GM12878 (cell line): ENCODE data around the gene UBASH3A. TPM values are rescaled to one million over a fixed set of nuclear protein-coding genes. Genes with fewer than 3 reads are reported as not detected.

Experiments
- ATAC-seq: fragments of 200-7000 bp; cut with Tn5 transposase; 3 replicates; pipeline ENCODE4 v1.9.1; 2020; ENCODE audit warnings: mild to moderate bottlenecking, moderate library complexity
- BruUV-seq: library from RNA; stranded (reverse); fragments of 400-500 nt; replicated peaks from 2 replicates; lab custom pipeline; 2021; lab: Mats Ljungman, UMichigan
- CTCF ChIA-PET: fragments of 300-600 bp; sonication (Branson Sonifier 250); formaldehyde crosslinking; extraction: SDS; loops from one replicate; lab custom pipeline; 2021; ENCODE audit warnings: inconsistent platforms; lab: Yijun Ruan, JAX
- POLR2A ChIA-PET: fragments of 350-600 bp; formaldehyde crosslinking; extraction: SDS; loops from one replicate; lab custom pipeline; 2021; ENCODE audit warnings: inconsistent platforms; lab: Charles Lee
- RAD21 ChIA-PET: fragments of 300-600 bp; sonication (Branson Sonifier 250); formaldehyde crosslinking; loops from one replicate; lab custom pipeline; 2023; ENCODE audit warnings: antibody characterized with exemption; ENCODE audit not compliant: unreplicated experiment; lab: Charles Lee
- SMC1A ChIA-PET: fragments of 300-600 bp; sonication (Branson Sonifier 250); formaldehyde crosslinking; loops from one replicate; lab custom pipeline; 2023; ENCODE audit not compliant: unreplicated experiment, uncharacterized antibody; lab: Charles Lee
- DNase-seq: peaks from one replicate; pipeline ENCODE4 v3.0.0-alpha.2; 2011; ENCODE audit warnings: low read depth, low spot score
- FAIRE-seq: peaks from 3 replicates; lab custom pipeline; 2011; peaks lifted over from hg19 to GRCh38; lab: Jason Lieb, UNC
- H2AFZ ChIP-seq: 2 replicates; pipeline ENCODE4 v1.6.0; 2011; ENCODE audit warnings: low read depth, low read length, control low read depth; ENCODE audit not compliant: control insufficient read depth
- H3K27ac ChIP-seq: 2 replicates; pipeline ENCODE4 v1.5.1; 2011; ENCODE audit warnings: control low read depth; ENCODE audit not compliant: control insufficient read depth, insufficient read depth
- H3K27me3 ChIP-seq, 2 experiments: replicated peaks in 1 of 2; 2 replicates each; pipeline versions ENCODE4 v1.6.0 to v1.6.1; 2011; ENCODE audit warnings: low read length in 1 of 2; ENCODE audit not compliant: control insufficient read depth in 2 of 2, insufficient read depth in 2 of 2
- H3K36me3 ChIP-seq, 2 experiments: 2 replicates each; pipeline ENCODE4 v1.5.1; 2011; ENCODE audit warnings: low read length in 1 of 2; ENCODE audit not compliant: control insufficient read depth in 2 of 2, insufficient read depth in 2 of 2
- H3K4me1 ChIP-seq: 2 replicates; pipeline ENCODE4 v1.6.1; 2011; ENCODE audit warnings: mild to moderate bottlenecking, low read length, moderate library complexity, mixed read lengths; ENCODE audit not compliant: control insufficient read depth, insufficient read depth
- H3K4me2 ChIP-seq: 2 replicates; pipeline ENCODE4 v1.6.0; 2011; ENCODE audit warnings: control low read depth; ENCODE audit not compliant: control insufficient read depth, insufficient read depth
- H3K4me3 ChIP-seq: fragments of 200-600 bp; sonication (generic); 2 replicates; pipeline ENCODE4 v1.5.1; 2016
- H3K79me2 ChIP-seq: 2 replicates; pipeline ENCODE4 v1.6.0; 2011; ENCODE audit warnings: low read length; ENCODE audit not compliant: control insufficient read depth, insufficient read depth
- H3K9ac ChIP-seq: 2 replicates; pipeline ENCODE4 v1.8.0; 2011; ENCODE audit warnings: low read length, control low read depth, mixed read lengths; ENCODE audit not compliant: control insufficient read depth, insufficient read depth
- H3K9me3 ChIP-seq: replicated peaks from 3 replicates; pipeline ENCODE4 v1.5.1; 2011; ENCODE audit warnings: mild to moderate bottlenecking, low read length; ENCODE audit not compliant: control insufficient read depth, insufficient read depth
- H4K20me1 ChIP-seq: 2 replicates; pipeline ENCODE4 v1.6.0; 2011; ENCODE audit not compliant: control insufficient read depth, insufficient read depth
- BCLAF1 ChIP-seq: fragments of 450-650 bp; IDR thresholded peaks from 2 replicates; pipeline ENCODE4 v1.6.1; 2017; ENCODE audit warnings: antibody characterized with exemption, mild to moderate bottlenecking, moderate library complexity
- CHD2 ChIP-seq: IDR thresholded peaks from 2 replicates; pipeline ENCODE4 v1.6.1; 2011; ENCODE audit warnings: low read depth, low read length, improper control_type of control experiment, borderline replicate concordance
- FOXK2 ChIP-seq: fragments of 450-650 bp; IDR thresholded peaks from 2 replicates; pipeline ENCODE4 v1.6.1; 2017; ENCODE audit warnings: mild to moderate bottlenecking, moderate library complexity
- IKZF2 ChIP-seq, 2 experiments: fragments of 450-650 bp; IDR thresholded peaks; 2 replicates each; pipeline ENCODE4 v1.6.1; 2017; ENCODE audit warnings: mild to moderate bottlenecking in 2 of 2, moderate library complexity in 2 of 2
- MEF2B ChIP-seq: fragments of 450-650 bp; IDR thresholded peaks from 2 replicates; pipeline ENCODE4 v1.6.1; 2018; ENCODE audit warnings: mild to moderate bottlenecking, moderate library complexity; ENCODE audit not compliant: partially characterized antibody, poor library complexity, severe bottlenecking
- SMARCA5 ChIP-seq: fragments of 450-650 bp; IDR thresholded peaks from 2 replicates; pipeline ENCODE4 v1.6.1; 2017; ENCODE audit warnings: mild to moderate bottlenecking
- WGBS: methylation state at CpG from one replicate; pipeline ENCODE4 v1.1.6; 2016; ENCODE audit warnings: low lambda C conversion rate; ENCODE audit not compliant: insufficient replicate concordance, insufficient coverage; ENCODE audit errors: missing lambda C conversion rate; 5-methylcytosine and 5-hydroxymethylcytosine counted together
- in situ Hi-C: fragments of 300-500 bp; cut with MboI; formaldehyde crosslinking; loops from 9 replicates; pipeline ENCODE4 v1.14.3; 2018; ENCODE audit warnings: mixed read lengths
- intact Hi-C: fragments of 100-400 bp; cut with micrococcal nuclease; formaldehyde crosslinking; loops from one replicate; pipeline ENCODE4 v1.14.2; 2022; ENCODE audit not compliant: unreplicated experiment
- polyA plus RNA-seq, 11 experiments: library from polyadenylated mRNA; depleted of rRNA in 4 of 11; unstranded in 6 of 11; stranded (reverse) in 5 of 11; fragments of >200 nt; fragmentation: Nextera tagmentation in 4 of 11; fragmentation: Illumina TruSeq in 1 of 11; extraction: Ambion mirVana in 4 of 11; extraction: Trizol in 1 of 11; gene quantifications; 1 replicate in 1 of 11; 2 replicates in 10 of 11; pipeline versions ENCODE4 v1.2.1 to v1.2.3, GENCODE V29; 2011 to 2016; ENCODE audit warnings: inconsistent platforms in 2 of 11, missing spikeins in 2 of 11, low read depth in 1 of 11
- total RNA-seq, 4 experiments: library from RNA; depleted of rRNA in 3 of 4; stranded (reverse); fragments of >200 nt in 3 of 4; fragmentation: Illumina TruSeq in 1 of 4; extraction: Trizol in 1 of 4; gene quantifications; 2 replicates each; pipeline versions ENCODE4 v1.2.1 to v1.2.3, GENCODE V29; 2013 to 2021

UBASH3A gene
- total and polyA plus RNA-seq, 10 of the 15 experiments (the other 5 are each of a cell fraction or from before 2014, with no cell fraction given) = 0.04 to 0.39 (median 0.23) TPM; not detected in 1

DNA sequence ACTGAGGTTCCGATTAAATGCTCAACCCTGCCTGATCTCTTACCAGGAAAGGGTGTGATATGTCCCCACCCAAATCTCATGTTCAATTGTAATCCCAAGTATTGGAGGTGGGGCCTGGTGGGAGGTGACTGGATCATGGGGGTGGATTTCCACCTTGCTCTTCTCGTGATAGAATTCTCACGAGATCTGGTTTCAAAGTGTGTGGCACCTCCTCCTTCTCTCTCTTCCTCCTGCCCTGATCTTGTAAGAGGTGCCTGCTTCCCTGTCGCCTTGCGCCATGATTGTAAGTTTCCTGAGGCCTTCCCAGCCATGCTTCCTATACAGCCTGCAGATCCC, 57.5 kb downstream of the UBASH3A start:
- peak overlapping the region; percentile 12; the same call in 1 of the 2 replicates for H3K9ac ChIP-seq
- ATAC-seq (peak; percentile 16), FAIRE-seq (no peak), DNase-seq (no peak)
- H3K4me3 ChIP-seq = no peak overlapping the region
- no peaks in the 10 kb centered on the region for H3K36me3 ChIP-seq
- no peaks in the 10 kb centered on the region; the same call in 2 of the 3 replicates for H3K9me3 ChIP-seq
- H3K79me2 ChIP-seq = no peaks in the 10 kb centered on the region
- peak overlapping the region; percentile 91 for H3K4me2 ChIP-seq
- no TSS peak for BruUV-seq
- no peaks in the 10 kb centered on the region for H3K27me3 ChIP-seq
- peak overlapping the region; percentile 46 for H2AFZ ChIP-seq
- ChIA-PET POLR2A (interaction anchor here (0.7 to 8.6 kb wide), 4 partner anchors 36 to 75 kb away, joined by 3 to 54 read pairs (median 6); no protein-coding TSS in a partner anchor), CTCF (interaction anchor here (0.8 to 4.2 kb wide), 7 partner anchors 19 to 315 kb away, joined by 3 to 52 read pairs (median 4); no protein-coding TSS in a partner anchor), SMC1A (interaction anchor here (1.0 to 12.0 kb wide), 11 partner anchors 8 to 151 kb away, joined by 3 to 268 read pairs (median 8); no protein-coding TSS in a partner anchor), RAD21 (interaction anchor here (1.0 to 2.4 kb wide), 9 partner anchors 11 to 314 kb away, joined by 3 to 25 read pairs (median 5); no protein-coding TSS in a partner anchor)
- in situ Hi-C loops (no loop called here), intact Hi-C loops (loop anchor here (2.0 to 10.0 kb wide), 2 partner anchors 44 to 226 kb away; no protein-coding TSS in a partner anchor)
- no peaks in the 10 kb centered on the region for H4K20me1 ChIP-seq
- peak overlapping the region; percentile 48 for H3K27ac ChIP-seq
- TF ChIP-seq IKZF2 (IDR thresholded peaks at IDR 0.05) = peak in 1 of 2 experiments; percentile 66; a peak in 2 of 4 replicates
- TF ChIP-seq MEF2B = peak; percentile 6
- TF ChIP-seq FOXK2 = no peak
- peak; percentile 62; the same call in 1 of the 2 replicates for TF ChIP-seq CHD2
- TF ChIP-seq SMARCA5 = peak; percentile 21
- 0 out of 2 replicates have a peak, but pooled peaks have one; percentile 18 for TF ChIP-seq BCLAF1
- H3K4me1 ChIP-seq = peaks cover 56% of the 10 kb centered on the region
- 64% methylated on average over 5 of the region's 5 CpGs for WGBS
